Measurements from ENCODE around the gene MPG. TPM values are rescaled to one million over a fixed set of nuclear protein-coding genes. Genes with fewer than 3 reads are reported as not detected.

Gene MPG
- total and polyA plus RNA-seq, 2 of the 8 experiments (the other 6 are each of a cell fraction or from before 2014, with no cell fraction given), result 37.6 to 83.7 TPM

GRCh38 chr16:89391-90302, 11.6 kb downstream of the MPG start:
- no peak overlapping the region for H3K23ac ChIP-seq (ENCODE audit: insufficient read length)
- no peak overlapping the region for H3K4me3 ChIP-seq (ENCODE audit: extremely low read depth in 1 of 4, insufficient read depth in 2 of 4, low read depth in 3 of 4, low read length in 4 of 4)
- no peak overlapping the region for H4K5ac ChIP-seq (ENCODE audit: insufficient read length, low read depth, low read length)
- FAIRE-seq (no peak), DNase-seq (ENCODE audit: low read depth in 1 of 2, low spot score in 2 of 2) (no peak)
- H3K36me3 ChIP-seq (ENCODE audit: control insufficient read depth in 2 of 4, insufficient read depth in 4 of 4, low read length in 3 of 4), result peaks cover 7 to 13% (median 11%) of the 10 kb centered on the region in 4 experiments; a peak in 7 of 8 replicates
- H3K18ac ChIP-seq (ENCODE audit: extremely low read depth, low read length), result no peak overlapping the region
- no peak overlapping the region for H2BK12ac ChIP-seq (ENCODE audit: low read depth, low read length)
- ChIA-PET CTCF (ENCODE audit: partially characterized antibody) (interaction anchor here (1.2 to 25.7 kb wide), 5 partner anchors 10 to 91 kb away, joined by 3 to 856 read pairs (median 3); partner anchors contain the start of gene RHBDF1), POLR2A (ENCODE audit: partially characterized antibody) (interaction anchor here (1.3 to 12.4 kb wide), 4 partner anchors 11 to 22 kb away, joined by 3 to 153 read pairs (median 8); partner anchors contain the start of gene RHBDF1)
- H3K9me3 ChIP-seq (ENCODE audit: insufficient read depth in 2 of 2, low read depth in 1 of 2, low read length in 1 of 2), result no peaks in the 10 kb centered on the region
- H2BK20ac ChIP-seq (ENCODE audit: low read length), result no peak overlapping the region
- H3K14ac ChIP-seq (ENCODE audit: insufficient read length), result no peak overlapping the region
- H3K9ac ChIP-seq (replicated peaks in 1 of 4; ENCODE audit: extremely low read depth in 1 of 4, low read depth in 3 of 4, low read length in 3 of 4), result no peak overlapping the region
- H2BK5ac ChIP-seq (ENCODE audit: low read depth, low read length), result no peak overlapping the region
- TF ChIP-seq HDAC2 (IDR thresholded peaks at IDR 0.05; ENCODE audit: borderline replicate concordance in 1 of 2, low read depth in 2 of 2, low read length in 2 of 2), result no peak
- peaks cover 4 to 12% of the 10 kb centered on the region in 2 experiments for H4K20me1 ChIP-seq (replicated peaks in 1 of 2; ENCODE audit: control insufficient read depth in 1 of 2, insufficient read depth in 2 of 2, low read length in 2 of 2)
- 85% methylated on average over 25 of the region's 30 CpGs; no CpG with 5 or more reads in 1 of the 2 experiments for WGBS, 2 experiments (ENCODE audit: extremely low coverage in 1 of 2, insufficient coverage in 1 of 2, insufficient read length in 1 of 2, insufficient replicate concordance in 2 of 2, low coverage in 1 of 2, low lambda C conversion rate in 2 of 2, missing lambda C conversion rate in 1 of 2)
- no peak overlapping the region for H3K56ac ChIP-seq (replicated peaks; ENCODE audit: insufficient read length, low read depth, low read length)
- no peak overlapping the region for H4K91ac ChIP-seq (replicated peaks; ENCODE audit: insufficient read length, low read length)
- H4K8ac ChIP-seq (ENCODE audit: extremely low read depth, insufficient read depth, low read length), result no peak overlapping the region
- no peaks in the 10 kb centered on the region for H3K79me1 ChIP-seq (ENCODE audit: low read depth, low read length)
- no peak overlapping the region for H3K4ac ChIP-seq (replicated peaks; ENCODE audit: insufficient read length, low read depth, low read length)
- H3K23me2 ChIP-seq (ENCODE audit: low read depth, low read length), result no peaks in the 10 kb centered on the region
- no peak overlapping the region for H2AK5ac ChIP-seq (ENCODE audit: low read depth, low read length)
- H3K27ac ChIP-seq (ENCODE audit: low read depth, low read length), result no peak overlapping the region
- no peak overlapping the region for H2BK15ac ChIP-seq (ENCODE audit: low read length)
- no peaks in the 10 kb centered on the region for H3K79me2 ChIP-seq (ENCODE audit: control insufficient read depth in 1 of 2, insufficient read depth in 2 of 2, low read length in 2 of 2)
- H3K4me2 ChIP-seq (ENCODE audit: insufficient read depth in 1 of 2, low read depth in 2 of 2, low read length in 2 of 2), result no peak overlapping the region
- no peak overlapping the region for H2BK120ac ChIP-seq (replicated peaks; ENCODE audit: low read depth, low read length)
- no peaks in the 10 kb centered on the region; a peak in 1 of 7 replicates for H3K4me1 ChIP-seq (replicated peaks in 1 of 4; ENCODE audit: control insufficient read depth in 3 of 4, insufficient read depth in 4 of 4, low read length in 3 of 4)
- no peak overlapping the region for H2AFZ ChIP-seq (ENCODE audit: low read length)
- no peaks in the 10 kb centered on the region for H3K27me3 ChIP-seq (replicated peaks in 1 of 4; ENCODE audit: control insufficient read depth in 3 of 4, extremely low read depth in 1 of 4, insufficient read depth in 3 of 4, low read length in 3 of 4)

Data from H1 (cell line).